Spleen (tissue), 11 donors: ENCODE results near the gene TBC1D10B. TPM values are rescaled to one million over a fixed set of nuclear protein-coding genes. Genes with fewer than 3 reads are reported as not detected.

Experiments
- DNase-seq: peaks from one replicate; pipeline ENCODE4 v3.0.0-alpha.2; 2020
- H3K27ac ChIP-seq, 8 donors: fragments of 200-600 bp; sonication (generic) in 7 of 8; 1 replicate in 4 of 8; 2 replicates in 4 of 8; pipeline versions ENCODE4 v1.5.0 to v1.8.0; 2016 to 2021; ENCODE audit warnings: inconsistent platforms in 4 of 8, mild to moderate bottlenecking in 4 of 8, moderate library complexity in 1 of 8
- H3K27me3 ChIP-seq, 7 donors: fragments of 200-600 bp; sonication (generic) in 6 of 7; replicated peaks in 1 of 7; 1 replicate in 4 of 7; 2 replicates in 3 of 7; pipeline versions ENCODE4 v1.5.0 to v1.8.0; 2016 to 2021; ENCODE audit warnings: inconsistent platforms in 3 of 7, mild to moderate bottlenecking in 1 of 7
- H3K36me3 ChIP-seq, 6 donors: fragments of 200-600 bp; sonication (generic) in 5 of 6; 1 replicate in 4 of 6; 2 replicates in 2 of 6; pipeline versions ENCODE4 v1.5.0 to v1.8.0; 2016 to 2021; ENCODE audit warnings: inconsistent platforms in 2 of 6
- H3K4me1 ChIP-seq, 6 donors: fragments of 200-600 bp; sonication (generic) in 5 of 6; 1 replicate in 3 of 6; 2 replicates in 3 of 6; pipeline versions ENCODE4 v1.5.0 to v1.8.0; 2016 to 2021; ENCODE audit warnings: inconsistent platforms in 3 of 6
- H3K4me3 ChIP-seq, 8 donors: fragments of 200-600 bp; sonication (generic) in 7 of 8; 1 replicate in 4 of 8; 2 replicates in 4 of 8; pipeline versions ENCODE4 v1.5.0 to v1.8.0; 2016 to 2021; ENCODE audit warnings: inconsistent platforms in 4 of 8, mild to moderate bottlenecking in 4 of 8, moderate library complexity in 2 of 8
- H3K9me3 ChIP-seq, 8 donors: fragments of 200-600 bp; sonication (generic) in 7 of 8; 1 replicate in 4 of 8; 2 replicates in 4 of 8; pipeline versions ENCODE4 v1.5.0 to v1.8.0; 2016 to 2021; ENCODE audit warnings: inconsistent platforms in 4 of 8
- CTCF ChIP-seq, 11 experiments: fragments of 200-600 bp in 7 of 11; fragments of 450-650 bp in 4 of 11; sonication (generic) in 4 of 11; IDR thresholded peaks in 8 of 11; conservative IDR thresholded peaks in 3 of 11; 1 replicate in 7 of 11; 2 replicates in 4 of 11; pipeline versions ENCODE4 v1.4.0 to v1.8.0; 2016 to 2021; ENCODE audit warnings: antibody characterized with exemption in 11 of 11, inconsistent platforms in 4 of 11, mild to moderate bottlenecking in 1 of 11
- POLR2A ChIP-seq, 3 donors: fragments of 450-650 bp; IDR thresholded peaks; one replicate each; pipeline ENCODE4 v1.5.1; 2017; ENCODE audit warnings: antibody characterized with exemption in 3 of 3, mild to moderate bottlenecking in 1 of 3
- POLR2AphosphoS5 ChIP-seq, 3 donors: sonication (generic); formaldehyde crosslinking; IDR thresholded peaks; one replicate each; pipeline ENCODE4 v1.5.1; 2017; ENCODE audit warnings: antibody characterized with exemption in 3 of 3
- whole genome bisulfite sequencing, 5 donors: extraction: QIAGEN DNeasy Blood & Tissue Kit in 3 of 5; methylation state at CpG; one replicate each; pipeline versions ENCODE4 v1.1.5 to v1.1.7; 2013 to 2018; 5-methylcytosine and 5-hydroxymethylcytosine counted together
- intact Hi-C: fragments of 100-400 bp; cut with DNase I; formaldehyde crosslinking; loops from one replicate; pipeline ENCODE4 v1.15.0; 2023; ENCODE audit warnings: low total_unique reads
- polyA plus RNA-seq, 3 donors: library from polyadenylated mRNA; stranded (reverse); fragments of 200-250 nt; gene quantifications; one replicate each; pipeline ENCODE4 v1.2.1, GENCODE V29; 2013
- total RNA-seq, 7 donors: library from RNA; depleted of rRNA in 3 of 7; stranded (reverse); fragments of >200 nt in 3 of 7; fragmentation: NEBNext Ultra II Directional in 4 of 7; extraction: Animal tissue kit (Norgen Biotek cat#: 25700) in 4 of 7; gene quantifications; one replicate each; pipeline versions ENCODE4 v1.1.0 to v1.2.1, GENCODE V29; 2016 to 2021
- donor health status: healthy with polysubstance abuse.
- donor health status: DM: no; HTN: no; CAD: no; lungs with moderate emphysema.
- donor health status: DM: no; HTN: no; CAD: no.
- donor health status: Bipolar disorder and iron deficiency.
- donor health status: healthy.
- donor health status: DM: no; HTN: no; CAD: no.
- donor health status: DM: yes; HTN: yes; CAD: no.

The TBC1D10B gene
- total and polyA plus RNA-seq, 10 donors: 17.3 to 50.4 (median 40.3) TPM

- H3K4me3 ChIP-seq: peak overlapping the region in 4 of 8 donors; percentile 85 to 98 (median 89)
- 74 to 88% (median 77%) methylated on average over 11 to 12 of the region's 12 CpGs for WGBS, 5 donors
- TF ChIP-seq POLR2AphosphoS5 (IDR thresholded peaks at IDR 0.05) (peak in 1 of 3 donors; percentile 6), CTCF (IDR thresholded peaks at IDR 0.05 in 8 of 11, conservative IDR thresholded peaks at IDR 0.05 in 3 of 11) (no peak)
- peaks cover 0 to 77% (median 63%) of the 10 kb centered on the region in 6 donors for H3K36me3 ChIP-seq
- no peaks in the 10 kb centered on the region for H3K9me3 ChIP-seq
- H3K27ac ChIP-seq: peak overlapping the region; percentile 85 to 98 (median 94)
- H3K27me3 ChIP-seq: no peaks in the 10 kb centered on the region
- H3K4me1 ChIP-seq: peaks cover 19 to 62% (median 45%) of the 10 kb centered on the region in 6 donors
- peak; percentile 79 for DNase-seq
- intact Hi-C loops: no loop called here
Observed at GRCh38 chr16:30356401-30357084, 13.8 kb downstream of the TBC1D10B start.

GRCh38 chr16:30355954-30356308, 14.4 kb downstream of the TBC1D10B start:
- TF ChIP-seq CTCF (IDR thresholded peaks at IDR 0.05 in 8 of 11, conservative IDR thresholded peaks at IDR 0.05 in 3 of 11) (no peak), POLR2AphosphoS5 (IDR thresholded peaks at IDR 0.05) (no peak)
- Histone ChIP-seq H3K27ac (peak overlapping the region; percentile 85 to 98 (median 94)), H3K4me1 (peaks cover 19 to 68% (median 48%) of the 10 kb centered on the region in 6 donors), H3K4me3 (peak overlapping the region; percentile 75 to 98 (median 86)), H3K9me3 (no peaks in the 10 kb centered on the region), H3K27me3 (no peaks in the 10 kb centered on the region), H3K36me3 (peaks cover 0 to 77% (median 64%) of the 10 kb centered on the region in 6 donors)
- 34 to 63% (median 52%) methylated on average over 2 to 7 of the region's 7 CpGs for WGBS, 5 donors
- intact Hi-C loops: no loop called here
- DNase-seq: peak; percentile 79

DNA sequence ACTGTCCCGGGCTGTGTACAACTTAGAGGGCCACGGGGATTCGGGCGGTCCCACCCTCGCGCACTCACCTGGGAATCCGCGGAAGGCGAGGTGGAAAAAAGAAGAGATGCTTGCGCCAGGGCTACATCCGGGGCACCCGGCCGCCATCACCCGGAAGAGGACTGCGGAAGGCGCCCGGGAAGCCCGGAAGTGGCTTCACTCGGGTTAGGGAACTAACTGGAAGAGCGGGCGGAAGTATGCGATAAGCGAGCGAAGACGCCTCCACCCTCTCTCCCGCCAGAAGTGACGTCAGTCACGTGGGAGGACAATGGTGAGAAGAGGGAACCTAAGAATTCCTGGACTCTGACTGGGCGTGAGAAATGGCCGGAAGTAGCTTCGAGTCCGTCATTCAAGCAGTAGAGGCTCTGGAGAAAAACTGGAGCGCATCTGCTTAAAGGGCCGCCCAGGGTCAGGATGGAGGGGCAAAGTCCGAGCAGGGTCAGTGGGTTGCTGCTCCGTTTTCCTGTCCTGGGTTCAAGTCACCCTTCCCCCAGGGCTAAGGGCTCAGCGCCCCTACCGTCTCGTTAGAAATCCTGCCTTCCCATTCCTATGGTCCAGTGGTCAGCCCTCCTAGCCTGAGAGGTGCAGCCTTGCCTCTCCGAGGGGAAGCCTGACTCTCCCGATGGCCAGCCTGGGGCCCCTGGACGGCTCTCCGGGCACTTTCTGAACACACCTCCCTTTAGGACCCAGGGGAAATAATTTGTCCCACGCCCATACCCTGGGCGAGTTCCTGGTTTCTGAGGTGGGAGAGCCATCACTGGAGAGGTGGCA, 14.9 kb downstream of the TBC1D10B start, which contains the start of gene CD2BP2:
Gene CD2BP2 (minus strand): TSS at position 165 of the 810 bp plus-strand sequence. CDS start 627 bp downstream, outside the sequence.
- Histone ChIP-seq H3K9me3 (no peaks in the 10 kb centered on the region), H3K27me3 (no peaks in the 10 kb centered on the region), H3K4me1 (peaks cover 19 to 74% (median 53%) of the 10 kb centered on the region in 6 donors), H3K4me3 (peak within 1 kb of the TSS; percentile 75 to 98 (median 86)), H3K36me3 (peaks cover 0 to 77% (median 66%) of the 10 kb centered on the region in 6 donors), H3K27ac (peak within 1 kb of the TSS; percentile 85 to 98 (median 94))
- WGBS, 5 donors: 0 to 1% (median 0%) methylated on average over 36 to 45 of the region's 45 CpGs
- intact Hi-C loops: no loop called here
- peak; percentile 98 for DNase-seq
- TF ChIP-seq POLR2AphosphoS5 (IDR thresholded peaks at IDR 0.05) (peak; percentile 94 to 97 (median 96)), POLR2A (IDR thresholded peaks at IDR 0.05) (peak in 1 of 3 donors; percentile 29), CTCF (IDR thresholded peaks at IDR 0.05 in 8 of 11, conservative IDR thresholded peaks at IDR 0.05 in 3 of 11) (peak in 1 of 11 experiments; percentile 10)
